ENCODE measurements around the gene KIAA0232.

KIAA0232 gene

GRCh38 chr4:6768539-6768905 lies 14.0 kb upstream of the KIAA0232 start:
- H3K36me3 ChIP-seq (replicated peaks; ENCODE audit: low read depth, low read length): no peaks in the 10 kb centered on the region
- no peaks in the 10 kb centered on the region for H4K20me1 ChIP-seq (ENCODE audit: insufficient read depth, low read length)
- peak overlapping the region; percentile 82 for H3K4me2 ChIP-seq (ENCODE audit: low read length)
- H3K27ac ChIP-seq (ENCODE audit: low read length): no peak overlapping the region
- H3K9ac ChIP-seq (ENCODE audit: low read length): no peak overlapping the region; the same call in 1 of the 2 replicates
- H3K79me2 ChIP-seq (ENCODE audit: low read length): no peaks in the 10 kb centered on the region
- peaks cover 25% of the 10 kb centered on the region for H3K4me1 ChIP-seq (ENCODE audit: low read length)
- H3K27me3 ChIP-seq (ENCODE audit: low read depth, low read length): peaks cover 10% of the 10 kb centered on the region
- TF ChIP-seq CTCF (IDR thresholded peaks at IDR 0.05; ENCODE audit: low read depth, low read length): no peak
- TF ChIP-seq EZH2phosphoT487 (IDR thresholded peaks at IDR 0.05; ENCODE audit: low read depth): no peak
- H3K9me3 ChIP-seq (ENCODE audit: insufficient read depth, low read length): no peaks in the 10 kb centered on the region
- H2AFZ ChIP-seq (ENCODE audit: low read depth, low read length): no peak overlapping the region
- peak overlapping the region; percentile 54 for H3K4me3 ChIP-seq (ENCODE audit: low read length)

GRCh38 chr4:6769233-6769988 lies 13.1 kb upstream of the KIAA0232 start:
- peaks cover 25% of the 10 kb centered on the region for H3K4me1 ChIP-seq (ENCODE audit: low read length)
- no peaks in the 10 kb centered on the region for H4K20me1 ChIP-seq (ENCODE audit: insufficient read depth, low read length)
- H3K36me3 ChIP-seq (replicated peaks; ENCODE audit: low read depth, low read length): no peaks in the 10 kb centered on the region
- peak overlapping the region; percentile 82 for H3K4me2 ChIP-seq (ENCODE audit: low read length)
- peak overlapping the region; percentile 54 for H3K4me3 ChIP-seq (ENCODE audit: low read length)
- H3K27ac ChIP-seq (ENCODE audit: low read length): no peak overlapping the region
- H3K9me3 ChIP-seq (ENCODE audit: insufficient read depth, low read length): no peaks in the 10 kb centered on the region
- no peak overlapping the region for H2AFZ ChIP-seq (ENCODE audit: low read depth, low read length)
- peaks cover 10% of the 10 kb centered on the region for H3K27me3 ChIP-seq (ENCODE audit: low read depth, low read length)
- H3K79me2 ChIP-seq (ENCODE audit: low read length): no peaks in the 10 kb centered on the region
- TF ChIP-seq CTCF (IDR thresholded peaks at IDR 0.05; ENCODE audit: low read depth, low read length) (no peak), EZH2phosphoT487 (IDR thresholded peaks at IDR 0.05; ENCODE audit: low read depth) (no peak)
- H3K9ac ChIP-seq (ENCODE audit: low read length): peak overlapping the region; percentile 26; the same call in 1 of the 2 replicates

DNA sequence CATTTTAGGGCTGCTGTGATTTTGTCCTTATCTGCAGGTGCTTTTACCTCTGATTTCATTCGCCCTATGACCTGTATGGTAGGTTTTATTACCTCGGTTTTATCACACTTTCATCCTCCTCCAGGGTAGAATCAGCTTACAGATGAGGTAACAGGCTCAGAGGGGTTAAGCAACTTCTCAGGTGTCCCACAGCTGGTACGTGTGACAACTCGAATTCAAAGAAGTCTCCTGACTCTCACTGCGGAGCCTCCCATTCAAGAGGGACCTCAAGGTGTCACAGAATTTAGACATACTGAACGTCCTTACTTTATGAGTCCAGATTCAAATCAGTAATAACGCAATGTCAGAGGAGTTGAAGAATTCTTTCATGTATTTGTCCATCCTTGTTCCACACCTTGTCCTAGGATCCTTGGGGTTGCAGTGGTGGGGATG lies 12.5 kb upstream of the KIAA0232 start:
- no peak overlapping the region for H3K9ac ChIP-seq (ENCODE audit: low read length)
- peaks cover 25% of the 10 kb centered on the region for H3K4me1 ChIP-seq (ENCODE audit: low read length)

More for the DNA sequence above, 12.5 kb upstream of the KIAA0232 start:
- no peak overlapping the region for H3K27ac ChIP-seq (ENCODE audit: low read length)
- H2AFZ ChIP-seq (ENCODE audit: low read depth, low read length): no peak overlapping the region
- no peaks in the 10 kb centered on the region for H3K79me2 ChIP-seq (ENCODE audit: low read length)
- H3K36me3 ChIP-seq (replicated peaks; ENCODE audit: low read depth, low read length): no peaks in the 10 kb centered on the region
- TF ChIP-seq CTCF (IDR thresholded peaks at IDR 0.05; ENCODE audit: low read depth, low read length) (no peak), EZH2phosphoT487 (IDR thresholded peaks at IDR 0.05; ENCODE audit: low read depth) (no peak)
- H3K9me3 ChIP-seq (ENCODE audit: insufficient read depth, low read length): no peaks in the 10 kb centered on the region
- H3K27me3 ChIP-seq (ENCODE audit: low read depth, low read length): peaks cover 10% of the 10 kb centered on the region
- no peak overlapping the region for H3K4me3 ChIP-seq (ENCODE audit: low read length)
- H3K4me2 ChIP-seq (ENCODE audit: low read length): no peak overlapping the region
- no peaks in the 10 kb centered on the region for H4K20me1 ChIP-seq (ENCODE audit: insufficient read depth, low read length)

All from OCI-LY3 (cell line).